HUES64 (cell line): Measurements from ENCODE around the gene AGRP.

Experiments
- H3K27ac ChIP-seq: 2 replicates; pipeline ENCODE4 v1.7.0; 2013; ENCODE audit warnings: low read depth, low read length, inconsistent platforms
- H3K27me3 ChIP-seq: 2 replicates; pipeline ENCODE4 v1.6.1; 2013; ENCODE audit warnings: mild to moderate bottlenecking, low read length; ENCODE audit not compliant: insufficient read depth
- H3K36me3 ChIP-seq: 2 replicates; pipeline ENCODE4 v1.6.1; 2013; ENCODE audit warnings: mild to moderate bottlenecking, low read length; ENCODE audit not compliant: insufficient read depth
- H3K4me1 ChIP-seq: 2 replicates; pipeline ENCODE4 v1.6.1; 2013; ENCODE audit warnings: mild to moderate bottlenecking, low read length, moderate library complexity; ENCODE audit not compliant: insufficient read depth
- H3K4me3 ChIP-seq: 2 replicates; pipeline ENCODE4 v1.5.1; 2013; ENCODE audit warnings: mild to moderate bottlenecking, low read length, moderate library complexity
- H3K9ac ChIP-seq: 2 replicates; pipeline ENCODE4 v1.6.1; 2013; ENCODE audit warnings: mild to moderate bottlenecking, low read depth, low read length
- H3K9me3 ChIP-seq: 2 replicates; pipeline ENCODE4 v1.6.1; 2013; ENCODE audit warnings: low read depth, low read length; ENCODE audit not compliant: insufficient read depth
- WGBS: fragments of 150-250, 120-280 bp; methylation state at CpG from one replicate; pipeline ENCODE4 v1.1.7; 2013; ENCODE audit warnings: missing lambda C conversion rate; 5-methylcytosine and 5-hydroxymethylcytosine counted together

The AGRP gene

DNA sequence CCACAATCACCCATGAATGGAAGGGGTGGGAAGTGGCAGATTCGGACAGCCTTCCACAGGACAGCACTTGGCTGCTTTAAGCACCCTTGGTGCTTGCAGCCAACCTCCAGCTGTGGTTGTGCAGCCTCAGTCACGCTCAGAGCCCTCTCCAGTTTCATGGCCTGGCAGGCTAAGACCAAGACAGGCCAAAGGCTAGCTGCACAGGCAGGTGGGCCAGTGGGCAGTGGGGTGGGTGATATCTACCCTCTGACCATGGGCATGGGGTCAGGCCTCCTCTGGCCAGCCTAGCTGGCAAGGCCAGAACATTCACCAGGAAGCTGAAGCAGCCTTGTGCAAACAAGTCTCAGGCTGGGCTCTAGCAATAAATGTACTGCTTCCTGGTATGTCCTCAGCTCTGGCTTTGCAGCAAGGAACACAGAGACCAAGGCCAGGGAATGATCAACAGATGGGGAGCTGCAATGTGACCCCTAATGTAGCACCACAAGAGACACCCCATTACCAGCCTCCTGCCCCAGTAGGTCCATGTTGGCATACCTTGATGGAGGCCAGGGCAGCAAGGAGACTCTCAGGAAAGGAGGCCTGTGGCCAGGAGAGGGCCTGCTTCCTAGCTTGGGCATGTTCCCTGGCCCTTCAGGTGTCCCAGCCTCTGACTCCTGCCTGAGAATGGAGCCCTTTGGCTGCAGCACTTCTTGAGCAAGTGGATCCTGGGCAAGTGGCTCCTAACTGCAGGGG is 31.5 kb downstream of the AGRP start:
- H3K9me3 ChIP-seq, result no peaks in the 10 kb centered on the region
- no peak overlapping the region for H3K9ac ChIP-seq
- no peaks in the 10 kb centered on the region for H3K27me3 ChIP-seq
- H3K4me1 ChIP-seq, result no peaks in the 10 kb centered on the region; the same call in 1 of the 2 replicates
- no peak overlapping the region for H3K27ac ChIP-seq
- no peak overlapping the region for H3K4me3 ChIP-seq
- peaks cover 12% of the 10 kb centered on the region for H3K36me3 ChIP-seq
- 91% methylated on average over 2 of the region's 2 CpGs for WGBS

GRCh38 chr16:67451061-67451703 is 32.2 kb downstream of the AGRP start:
- H3K27me3 ChIP-seq, result no peaks in the 10 kb centered on the region
- no peaks in the 10 kb centered on the region; the same call in 1 of the 2 replicates for H3K4me1 ChIP-seq
- H3K9ac ChIP-seq, result no peak overlapping the region
- H3K9me3 ChIP-seq, result no peaks in the 10 kb centered on the region
- no peak overlapping the region for H3K27ac ChIP-seq
- peaks cover 12% of the 10 kb centered on the region for H3K36me3 ChIP-seq
- WGBS, result 96% methylated on average over 12 of the region's 12 CpGs
- H3K4me3 ChIP-seq, result no peak overlapping the region

GRCh38 chr16:67449739-67450138 is 33.6 kb downstream of the AGRP start:
- peaks cover 12% of the 10 kb centered on the region for H3K36me3 ChIP-seq
- WGBS, result 97% methylated on average over 3 of the region's 3 CpGs
- H3K4me1 ChIP-seq, result no peaks in the 10 kb centered on the region; the same call in 1 of the 2 replicates
- no peak overlapping the region for H3K27ac ChIP-seq
- H3K27me3 ChIP-seq, result no peaks in the 10 kb centered on the region
- no peaks in the 10 kb centered on the region for H3K9me3 ChIP-seq
- H3K9ac ChIP-seq, result no peak overlapping the region
- no peak overlapping the region for H3K4me3 ChIP-seq

- 96% methylated on average over 2 of the region's 2 CpGs for WGBS
- Histone ChIP-seq H3K4me3 (no peak overlapping the region), H3K36me3 (peaks cover 12% of the 10 kb centered on the region), H3K27me3 (no peaks in the 10 kb centered on the region), H3K27ac (no peak overlapping the region), H3K9ac (no peak overlapping the region), H3K9me3 (no peaks in the 10 kb centered on the region), H3K4me1 (no peaks in the 10 kb centered on the region; the same call in 1 of the 2 replicates)
Observed at GRCh38 chr16:67449336-67449735, 34.0 kb downstream of the AGRP start.

GRCh38 chr16:67448580-67448979 is 34.8 kb downstream of the AGRP start:
- 94% methylated on average over 5 of the region's 5 CpGs for WGBS

DNA sequence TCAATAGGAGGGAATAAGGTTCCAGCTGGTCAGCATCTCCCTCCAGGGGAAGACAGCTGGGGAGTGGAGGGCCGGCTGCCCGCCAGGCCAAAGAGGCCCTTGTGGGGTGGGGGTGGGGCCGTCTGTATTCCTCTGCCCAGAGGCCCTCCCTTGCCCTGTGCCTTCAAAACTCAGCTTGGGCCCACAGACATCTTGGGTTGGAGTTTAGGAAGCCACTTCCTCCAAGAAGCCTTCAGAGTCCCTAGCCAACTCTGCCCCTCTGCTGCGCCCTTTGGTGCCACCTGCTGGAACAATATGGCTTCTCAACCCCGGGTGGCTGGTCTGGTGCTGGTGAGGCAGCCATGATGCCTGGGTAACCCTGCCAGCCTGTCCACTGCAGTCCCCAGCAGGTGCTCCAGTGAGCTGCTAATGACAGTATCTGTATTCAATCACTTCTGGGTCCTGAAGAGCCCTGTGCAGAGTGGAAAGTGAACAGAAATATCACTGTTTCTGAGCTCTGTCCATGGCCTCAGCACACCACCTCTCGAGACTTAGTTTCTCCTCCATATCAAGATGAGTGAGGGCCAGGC is 35.8 kb downstream of the AGRP start:
- Histone ChIP-seq H3K36me3 (peaks cover 7% of the 10 kb centered on the region), H3K9me3 (no peaks in the 10 kb centered on the region), H3K9ac (no peak overlapping the region), H3K27me3 (no peaks in the 10 kb centered on the region), H3K4me1 (no peaks in the 10 kb centered on the region), H3K27ac (no peak overlapping the region), H3K4me3 (no peak overlapping the region)
- WGBS, result 89% methylated on average over 6 of the region's 6 CpGs

More at GRCh38 chr16:67448580-67448979, 34.8 kb downstream of the AGRP start:
- Histone ChIP-seq H3K9me3 (no peaks in the 10 kb centered on the region), H3K4me3 (no peak overlapping the region), H3K4me1 (no peaks in the 10 kb centered on the region), H3K36me3 (peaks cover 12% of the 10 kb centered on the region), H3K27ac (no peak overlapping the region), H3K9ac (no peak overlapping the region), H3K27me3 (no peaks in the 10 kb centered on the region)

DNA sequence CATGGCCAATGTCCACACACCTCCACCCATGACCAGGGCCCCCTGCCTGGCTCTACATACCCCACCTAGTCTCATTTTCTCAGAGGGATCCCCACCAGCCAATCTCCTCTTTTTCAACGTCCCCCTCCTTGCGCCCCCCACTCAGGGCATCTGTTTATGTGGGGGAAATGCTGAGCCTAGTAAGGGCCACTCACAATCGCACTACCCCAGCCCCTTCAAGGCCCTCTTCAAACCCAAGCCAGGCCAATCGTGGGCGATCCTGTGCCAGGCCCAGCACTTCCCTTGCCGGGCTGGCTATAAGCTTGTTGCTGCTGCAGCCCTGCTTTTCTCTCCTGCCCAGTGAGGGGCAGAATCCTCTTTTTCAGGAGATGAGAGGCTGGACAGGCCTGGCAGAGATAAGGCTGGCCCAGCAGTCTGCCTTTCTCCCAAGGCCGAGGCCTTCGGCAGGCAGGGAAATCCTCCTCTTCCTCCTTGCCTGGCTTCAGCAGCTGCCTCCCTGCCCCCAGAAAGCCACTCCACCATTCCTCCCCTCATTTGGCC is 36.3 kb downstream of the AGRP start:
- Histone ChIP-seq H3K4me1 (no peaks in the 10 kb centered on the region), H3K36me3 (peaks cover 3% of the 10 kb centered on the region), H3K9me3 (no peaks in the 10 kb centered on the region), H3K9ac (no peak overlapping the region), H3K27me3 (no peaks in the 10 kb centered on the region), H3K4me3 (no peak overlapping the region), H3K27ac (no peak overlapping the region)
- 96% methylated on average over 7 of the region's 8 CpGs for WGBS

GRCh38 chr16:67445913-67446907 is 37.1 kb downstream of the AGRP start:
- H3K9ac ChIP-seq, result no peak overlapping the region
- no peak overlapping the region for H3K27ac ChIP-seq
- no peaks in the 10 kb centered on the region; the same call in 1 of the 2 replicates for H3K36me3 ChIP-seq
- no peaks in the 10 kb centered on the region for H3K4me1 ChIP-seq
- no peaks in the 10 kb centered on the region for H3K27me3 ChIP-seq
- 94% methylated on average over 12 of the region's 12 CpGs for WGBS
- H3K4me3 ChIP-seq, result no peak overlapping the region
- H3K9me3 ChIP-seq, result no peaks in the 10 kb centered on the region

- Histone ChIP-seq H3K27ac (no peak overlapping the region), H3K4me1 (no peaks in the 10 kb centered on the region), H3K27me3 (no peaks in the 10 kb centered on the region), H3K9me3 (no peaks in the 10 kb centered on the region), H3K4me3 (no peak overlapping the region), H3K9ac (no peak overlapping the region), H3K36me3 (no peaks in the 10 kb centered on the region; the same call in 1 of the 2 replicates)
- 83% methylated on average over 3 of the region's 3 CpGs for WGBS
Observed at GRCh38 chr16:67445441-67445912, 37.9 kb downstream of the AGRP start.

DNA sequence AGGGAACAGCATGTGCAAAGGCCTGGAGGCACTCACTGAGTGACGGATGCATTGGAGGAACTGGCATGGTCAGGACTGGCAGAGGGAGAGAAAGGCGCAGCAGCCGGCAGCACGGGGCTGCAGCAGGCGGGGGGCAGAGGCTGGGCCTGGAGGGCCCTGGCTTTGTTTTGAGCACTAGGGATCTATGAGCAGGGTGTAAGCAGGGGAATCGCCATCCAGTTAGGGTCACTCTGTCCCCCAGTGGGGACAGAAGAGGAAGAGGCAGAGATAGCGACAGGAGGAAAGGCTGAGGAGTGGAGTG is 38.3 kb downstream of the AGRP start:
- no peaks in the 10 kb centered on the region for H3K4me1 ChIP-seq
- no peaks in the 10 kb centered on the region; the same call in 1 of the 2 replicates for H3K36me3 ChIP-seq
- H3K27ac ChIP-seq, result no peak overlapping the region
- H3K4me3 ChIP-seq, result no peak overlapping the region
- no peak overlapping the region for H3K9ac ChIP-seq
- WGBS, result 94% methylated on average over 7 of the region's 7 CpGs
- H3K9me3 ChIP-seq, result no peaks in the 10 kb centered on the region
- no peaks in the 10 kb centered on the region for H3K27me3 ChIP-seq
